PC-3 (cell line): Measurements from ENCODE around the gene MPHOSPH8.

Source experiments
- CTCF ChIP-seq: fragments of 300-600 bp; sonication (generic); conservative IDR thresholded peaks from 2 replicates; pipeline ENCODE4 v1.5.1; 2017; ENCODE audit warnings: antibody characterized with exemption, low read depth, mild to moderate bottlenecking, low read length
- EZH2 ChIP-seq: fragments of 300-600 bp; sonication (generic); IDR thresholded peaks from one replicate; pipeline ENCODE4 v1.6.1; 2017; ENCODE audit warnings: antibody characterized with exemption, mild to moderate bottlenecking, low read length; ENCODE audit not compliant: unreplicated experiment
- EZH2phosphoT487 ChIP-seq: fragments of 300-600 bp; sonication (generic); IDR thresholded peaks from 2 replicates; pipeline ENCODE4 v1.6.1; 2018; ENCODE audit warnings: mild to moderate bottlenecking, antibody characterized with exemption, low read length, borderline replicate concordance

- TF ChIP-seq CTCF (no peak), EZH2 (no peak), EZH2phosphoT487 (no peak)
Measured at GRCh38 chr13:19665427-19665859, 32.0 kb downstream of the MPHOSPH8 start.
